Measurements from ENCODE around the gene CDC5L. TPM values are rescaled to one million over a fixed set of nuclear protein-coding genes. Genes with fewer than 3 reads are reported as not detected.

CDC5L gene
- total and polyA plus RNA-seq, 2 of the 13 experiments (the other 11 are each of a cell fraction or from before 2014, with no cell fraction given): 11.0 to 34.2 TPM

DNA sequence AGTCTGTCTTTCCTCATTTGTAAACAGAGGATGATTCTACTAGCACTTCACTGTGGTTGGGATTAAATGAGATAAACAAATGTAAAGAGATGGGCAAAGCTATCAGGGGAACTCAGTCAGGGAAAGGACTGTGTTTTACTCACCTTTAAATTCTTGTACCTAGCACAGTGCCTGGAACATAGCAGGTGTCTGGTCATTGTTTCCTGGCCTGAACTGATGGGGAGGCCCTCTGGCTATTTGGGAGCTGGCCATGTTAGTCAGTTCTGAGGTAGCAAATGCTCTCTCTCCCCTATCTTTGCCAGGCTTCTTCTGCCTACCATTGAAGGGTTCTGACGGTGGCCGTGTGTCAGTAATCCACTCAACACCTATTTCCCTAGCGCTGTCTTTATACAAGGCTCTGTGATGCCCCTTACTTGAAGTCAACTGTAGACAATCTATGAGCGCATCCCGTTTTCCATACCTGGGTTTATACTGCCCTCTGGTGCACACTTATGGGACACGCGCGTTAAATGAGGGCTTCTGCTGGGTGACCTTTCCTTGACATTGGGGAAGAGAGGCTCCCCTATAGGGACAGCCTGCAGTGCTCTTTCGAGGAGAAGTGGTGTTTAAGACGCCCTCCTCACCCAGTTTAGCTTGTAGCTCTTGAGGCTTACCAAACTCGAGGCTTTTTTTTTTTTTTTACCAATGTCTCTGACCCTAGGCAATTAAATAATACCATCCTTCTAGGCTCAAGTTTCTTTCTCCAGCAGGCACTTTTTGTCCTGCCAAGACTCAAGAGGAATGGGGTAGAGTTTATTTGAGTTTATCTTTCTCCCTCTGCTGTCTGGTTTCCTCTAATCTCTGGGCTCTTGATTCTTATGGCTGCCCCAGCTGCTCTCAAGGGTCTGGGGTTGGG, 49.0 kb upstream of the CDC5L start (continued):
- TF ChIP-seq, protein P1, sequence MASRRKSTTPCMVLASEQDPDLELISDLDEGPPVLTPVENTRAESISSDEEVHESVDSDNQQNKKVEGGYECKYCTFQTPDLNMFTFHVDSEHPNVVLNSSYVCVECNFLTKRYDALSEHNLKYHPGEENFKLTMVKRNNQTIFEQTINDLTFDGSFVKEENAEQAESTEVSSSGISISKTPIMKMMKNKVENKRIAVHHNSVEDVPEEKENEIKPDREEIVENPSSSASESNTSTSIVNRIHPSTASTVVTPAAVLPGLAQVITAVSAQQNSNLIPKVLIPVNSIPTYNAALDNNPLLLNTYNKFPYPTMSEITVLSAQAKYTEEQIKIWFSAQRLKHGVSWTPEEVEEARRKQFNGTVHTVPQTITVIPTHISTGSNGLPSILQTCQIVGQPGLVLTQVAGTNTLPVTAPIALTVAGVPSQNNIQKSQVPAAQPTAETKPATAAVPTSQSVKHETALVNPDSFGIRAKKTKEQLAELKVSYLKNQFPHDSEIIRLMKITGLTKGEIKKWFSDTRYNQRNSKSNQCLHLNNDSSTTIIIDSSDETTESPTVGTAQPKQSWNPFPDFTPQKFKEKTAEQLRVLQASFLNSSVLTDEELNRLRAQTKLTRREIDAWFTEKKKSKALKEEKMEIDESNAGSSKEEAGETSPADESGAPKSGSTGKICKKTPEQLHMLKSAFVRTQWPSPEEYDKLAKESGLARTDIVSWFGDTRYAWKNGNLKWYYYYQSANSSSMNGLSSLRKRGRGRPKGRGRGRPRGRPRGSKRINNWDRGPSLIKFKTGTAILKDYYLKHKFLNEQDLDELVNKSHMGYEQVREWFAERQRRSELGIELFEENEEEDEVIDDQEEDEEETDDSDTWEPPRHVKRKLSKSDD (CRISPR knock-in tag; IDR thresholded peaks at IDR 0.05; ENCODE audit: low read depth): no peak
- TF ChIP-seq, protein P2, sequence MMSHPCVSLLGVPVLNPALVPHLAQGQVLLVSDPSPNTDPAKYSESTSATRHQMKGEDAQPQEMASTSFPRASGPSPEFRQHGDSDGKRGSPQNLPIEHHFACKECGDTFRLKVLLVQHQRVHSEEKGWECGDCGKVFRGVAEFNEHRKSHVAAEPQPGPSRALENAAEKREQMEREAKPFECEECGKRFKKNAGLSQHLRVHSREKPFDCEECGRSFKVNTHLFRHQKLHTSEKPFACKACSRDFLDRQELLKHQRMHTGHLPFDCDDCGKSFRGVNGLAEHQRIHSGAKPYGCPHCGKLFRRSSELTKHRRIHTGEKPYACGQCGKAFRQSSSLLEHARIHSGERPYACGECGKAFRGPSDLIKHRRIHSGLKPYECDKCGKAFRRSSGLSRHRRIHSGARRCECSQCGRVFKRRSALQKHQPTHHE (CRISPR knock-in tag; IDR thresholded peaks at IDR 0.05; ENCODE audit: borderline replicate concordance): no peak
- TF ChIP-seq ZSCAN22 (CRISPR knock-in tag; IDR thresholded peaks at IDR 0.05) (no peak), REL (CRISPR knock-in tag; conservative IDR thresholded peaks at IDR 0.05) (no peak), NR2F6 (IDR thresholded peaks at IDR 0.05) (peak; percentile 68), NR2F6 (CRISPR knock-in tag; IDR thresholded peaks at IDR 0.05) (peak; percentile 78), MLXIP (CRISPR knock-in tag; IDR thresholded peaks at IDR 0.05; ENCODE audit: borderline replicate concordance) (no peak), RAD21 (CRISPR knock-in tag; IDR thresholded peaks at IDR 0.05) (peak; percentile 87), FOXA1 (IDR thresholded peaks at IDR 0.05) (no peak), FOXA1 (CRISPR knock-in tag; IDR thresholded peaks at IDR 0.05) (no peak), ZNF589 (CRISPR knock-in tag; conservative IDR thresholded peaks at IDR 0.05) (no peak), ZSCAN29 (CRISPR knock-in tag; conservative IDR thresholded peaks at IDR 0.05) (no peak), DNMT1 (CRISPR knock-in tag; IDR thresholded peaks at IDR 0.05) (no peak), ZNF709 (CRISPR knock-in tag; IDR thresholded peaks at IDR 0.05) (peak; percentile 29; the same call in 1 of the 2 replicates), NAIF1 (CRISPR knock-in tag; IDR thresholded peaks at IDR 0.05; ENCODE audit: borderline replicate concordance) (no peak), RXRB (CRISPR knock-in tag; IDR thresholded peaks at IDR 0.05; ENCODE audit: borderline replicate concordance) (peak; percentile 25; the same call in 1 of the 2 replicates), ZNF292 (CRISPR knock-in tag; IDR thresholded peaks at IDR 0.05; ENCODE audit: borderline replicate concordance, low read depth) (no peak), ZNF614 (CRISPR knock-in tag; IDR thresholded peaks at IDR 0.05; ENCODE audit: borderline replicate concordance) (peak; percentile 28; the same call in 1 of the 2 replicates)
